CD4-positive, CD25-positive, alpha-beta regulatory T cell (primary cell): ENCODE measurements around the gene LRTM1. TPM values are rescaled to one million over a fixed set of nuclear protein-coding genes. Genes with fewer than 3 reads are reported as not detected.

ENCODE experiments used
- ATAC-seq, 2 donors: fragments of 150-1000 bp; cut with Tn5 transposase; one replicate each; pipeline ENCODE4 v1.10.0; 2021; ENCODE audit warnings: low read depth in 2 of 2, moderate number of reproducible peaks in 2 of 2, moderate library complexity in 1 of 2
- DNase-seq, 3 donors: peaks; one replicate each; pipeline versions ENCODE4 v3.0.0 to v3.0.0-alpha.2; 2012 to 2022; ENCODE audit warnings: mixed read lengths in 1 of 3
- H3K27ac ChIP-seq: one replicate; pipeline ENCODE4 v1.7.0; 2013; ENCODE audit warnings: mild to moderate bottlenecking, low read length; ENCODE audit not compliant: insufficient read depth, poor library complexity, severe bottlenecking
- H3K27me3 ChIP-seq: one replicate; pipeline ENCODE4 v1.7.0; 2013; ENCODE audit warnings: low read length; ENCODE audit not compliant: control insufficient read depth, insufficient read depth
- H3K36me3 ChIP-seq: one replicate; pipeline ENCODE4 v1.7.0; 2013; ENCODE audit warnings: mild to moderate bottlenecking, low read length, moderate library complexity; ENCODE audit not compliant: control insufficient read depth, insufficient read depth
- H3K4me1 ChIP-seq: 2 replicates; pipeline ENCODE4 v1.7.0; 2013; ENCODE audit warnings: mild to moderate bottlenecking, low read length; ENCODE audit not compliant: insufficient read depth, control insufficient read depth, poor library complexity, severe bottlenecking
- H3K4me3 ChIP-seq: one replicate; pipeline ENCODE4 v1.7.0; 2013; ENCODE audit warnings: low read depth, mild to moderate bottlenecking, low read length, moderate library complexity
- H3K9me3 ChIP-seq, 2 experiments: 1 replicate in 1 of 2; 2 replicates in 1 of 2; pipeline ENCODE4 v1.7.0; 2013; ENCODE audit warnings: low read length in 2 of 2, mild to moderate bottlenecking in 1 of 2, moderate library complexity in 1 of 2; ENCODE audit not compliant: control insufficient read depth in 2 of 2
- H3K27ac Mint-ChIP-seq, 3 donors: one replicate each; pipeline ENCODE4 v1.8.0; 2020 to 2022; ENCODE audit warnings: mild to moderate bottlenecking in 3 of 3, mixed read lengths in 3 of 3, moderate library complexity in 2 of 3
- H3K27me3 Mint-ChIP-seq: one replicate; pipeline ENCODE4 v1.8.0; 2022; ENCODE audit warnings: mild to moderate bottlenecking, mixed read lengths
- H3K36me3 Mint-ChIP-seq: one replicate; pipeline ENCODE4 v1.8.0; 2020; ENCODE audit warnings: mixed read lengths
- H3K4me1 Mint-ChIP-seq, 4 donors: one replicate each; pipeline ENCODE4 v1.8.0; 2020 to 2022; ENCODE audit warnings: mixed read lengths in 4 of 4, mild to moderate bottlenecking in 1 of 4
- H3K4me3 Mint-ChIP-seq, 4 donors: one replicate each; pipeline ENCODE4 v1.8.0; 2020 to 2022; ENCODE audit warnings: mild to moderate bottlenecking in 4 of 4, mixed read lengths in 4 of 4, moderate library complexity in 3 of 4
- H3K9me3 Mint-ChIP-seq, 7 donors: one replicate each; pipeline ENCODE4 v1.8.0; 2020 to 2022; ENCODE audit warnings: mixed read lengths in 7 of 7, mild to moderate bottlenecking in 3 of 7, moderate library complexity in 2 of 7
- polyA plus RNA-seq, 4 donors: library from polyadenylated mRNA; unstranded; fragments of 300-500 nt; fragmentation: Illumina TruSeq; gene quantifications; one replicate each; pipeline ENCODE4 v1.2.3, GENCODE V29; 2021
- total RNA-seq: library from RNA; stranded (reverse); gene quantifications from one replicate; pipeline ENCODE4 v1.2.3, GENCODE V29; 2022

Gene LRTM1
- total and polyA plus RNA-seq, 5 donors from 2014 or later = not detected

DNA sequence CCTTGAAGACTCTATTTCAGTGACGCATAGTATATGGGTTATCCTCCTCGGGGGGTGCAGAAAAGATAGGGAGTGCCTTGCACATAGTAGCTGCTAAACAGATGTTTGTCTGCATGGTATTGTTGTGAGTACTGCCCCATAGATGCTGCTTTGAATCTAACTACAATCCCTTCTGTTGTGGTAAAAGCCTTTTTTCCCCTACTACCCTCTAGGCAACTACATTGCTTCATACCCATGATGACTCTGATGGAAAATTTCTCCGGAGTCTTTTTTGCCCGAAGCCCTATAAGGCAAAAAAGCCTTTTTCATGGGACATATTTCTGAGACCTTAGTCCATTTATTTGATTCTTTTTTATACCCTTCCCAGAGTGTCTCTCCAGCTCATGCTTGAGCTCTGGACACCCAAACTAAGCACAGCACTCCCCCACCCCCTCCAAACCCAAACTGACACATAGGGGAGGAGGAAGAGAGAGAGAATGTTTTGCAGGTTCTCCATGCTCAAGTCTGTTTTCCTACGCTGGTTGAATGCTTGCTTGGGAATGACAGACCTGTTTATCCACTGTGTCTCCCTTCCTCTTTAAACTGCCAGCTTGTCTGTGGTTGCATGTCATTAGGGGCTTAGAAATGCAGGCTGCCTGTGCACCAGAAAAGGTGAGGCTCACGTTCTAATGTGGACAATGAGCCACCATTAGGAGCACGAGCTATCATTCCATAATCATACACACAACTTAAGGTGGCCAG is 52.9 kb downstream of the LRTM1 start:
- no peak overlapping the region for H3K27ac ChIP-seq
- H3K4me3 ChIP-seq = no peak overlapping the region
- H3K27me3 ChIP-seq = no peaks in the 10 kb centered on the region
- H3K9me3 ChIP-seq = no peaks in the 10 kb centered on the region
- Mint-ChIP-seq H3K27me3 (no peaks in the 10 kb centered on the region), H3K4me1 (no peaks in the 10 kb centered on the region), H3K4me3 (no peak overlapping the region), H3K9me3 (peaks cover 1 to 5% (median 2%) of the 10 kb centered on the region in 7 donors), H3K36me3 (no peaks in the 10 kb centered on the region), H3K27ac (no peak overlapping the region)
- no peaks in the 10 kb centered on the region for H3K36me3 ChIP-seq
- ATAC-seq (no peak), DNase-seq (no peak)
- H3K4me1 ChIP-seq = no peaks in the 10 kb centered on the region

DNA sequence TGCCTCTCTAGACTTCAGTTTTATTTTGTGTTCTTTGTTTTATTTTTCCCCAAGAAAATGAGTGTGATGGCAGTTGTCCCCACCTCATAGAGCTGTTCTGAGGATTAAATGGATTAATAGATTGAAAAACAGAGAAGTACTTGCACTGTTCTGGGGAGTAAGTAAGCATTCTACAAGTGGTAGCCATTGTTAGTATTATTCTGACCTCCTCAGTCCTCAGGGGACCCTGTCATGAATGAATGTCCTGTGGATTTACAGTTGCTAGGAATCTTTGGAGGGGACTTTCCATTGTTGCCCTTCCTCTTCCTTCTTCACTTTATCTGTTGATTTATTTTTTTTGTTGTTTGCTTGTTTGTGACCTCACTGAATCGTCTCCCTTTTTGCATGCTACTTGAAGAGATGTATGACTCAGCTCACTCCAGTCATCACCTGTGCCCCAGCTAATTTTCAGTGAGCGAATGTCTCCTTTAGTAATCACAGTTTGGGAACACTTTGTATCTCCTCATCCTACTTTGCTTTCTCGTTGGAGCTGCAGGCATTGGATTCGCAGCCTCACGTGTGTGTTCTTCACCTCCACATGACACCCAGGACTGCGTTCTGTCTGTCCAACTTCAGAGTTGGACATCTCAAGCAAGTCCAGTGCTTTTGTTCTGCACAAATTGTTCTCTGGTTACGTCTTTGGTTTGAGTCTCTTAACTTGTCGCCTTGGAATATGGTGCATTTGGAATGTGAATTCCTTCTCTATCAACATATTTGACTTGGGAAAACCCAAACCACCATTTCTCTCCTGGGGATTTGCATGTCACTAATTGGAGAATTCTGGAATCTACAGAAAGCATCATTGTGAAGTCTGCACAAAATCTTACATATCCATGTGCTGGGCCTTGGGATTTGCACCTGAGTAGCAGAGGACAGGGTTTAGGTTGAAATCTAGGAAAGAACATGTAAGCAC is 54.5 kb downstream of the LRTM1 start:
- ATAC-seq (no peak), DNase-seq (no peak)
- H3K27ac Mint-ChIP-seq = peak overlapping the region in 1 of 3 donors; percentile 11
- no peaks in the 10 kb centered on the region for H3K27me3 ChIP-seq
- no peaks in the 10 kb centered on the region for H3K4me1 ChIP-seq
- no peaks in the 10 kb centered on the region for H3K4me1 Mint-ChIP-seq
- H3K4me3 Mint-ChIP-seq = peak overlapping the region in 1 of 4 donors; percentile 3
- H3K27me3 Mint-ChIP-seq = no peaks in the 10 kb centered on the region
- H3K36me3 ChIP-seq = no peaks in the 10 kb centered on the region
- H3K27ac ChIP-seq = no peak overlapping the region
- H3K9me3 ChIP-seq = no peaks in the 10 kb centered on the region
- H3K9me3 Mint-ChIP-seq = peaks cover 0 to 5% (median 2%) of the 10 kb centered on the region in 7 donors
- no peaks in the 10 kb centered on the region for H3K36me3 Mint-ChIP-seq
- H3K4me3 ChIP-seq = no peak overlapping the region

DNA sequence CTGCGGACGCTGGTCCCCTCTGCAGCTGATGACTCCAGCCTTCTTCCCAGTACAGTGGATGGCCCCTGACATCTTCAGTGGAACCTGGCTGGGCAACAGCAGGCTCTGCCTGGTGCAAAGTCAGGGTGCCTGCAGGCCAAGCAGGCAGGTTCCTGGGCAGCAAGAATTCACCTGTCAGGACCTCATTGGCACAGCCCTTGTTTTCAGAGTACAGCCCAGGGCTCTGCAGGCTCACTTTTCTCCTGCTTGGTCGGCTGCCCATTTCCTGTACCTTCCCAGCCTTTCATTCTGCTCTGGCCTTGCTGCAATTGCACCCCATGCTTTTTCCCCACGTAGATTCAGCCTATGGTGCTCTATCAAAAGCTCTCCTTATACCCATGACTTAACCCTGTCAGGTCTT is 56.0 kb downstream of the LRTM1 start:
- no peaks in the 10 kb centered on the region for H3K4me1 Mint-ChIP-seq
- Histone ChIP-seq H3K4me3 (no peak overlapping the region), H3K27me3 (no peaks in the 10 kb centered on the region), H3K27ac (no peak overlapping the region), H3K36me3 (no peaks in the 10 kb centered on the region), H3K9me3 (no peaks in the 10 kb centered on the region), H3K4me1 (no peaks in the 10 kb centered on the region)
- no peaks in the 10 kb centered on the region for H3K36me3 Mint-ChIP-seq
- DNase-seq (no peak), ATAC-seq (no peak)
- H3K27me3 Mint-ChIP-seq = no peaks in the 10 kb centered on the region
- peaks cover 0 to 5% (median 1%) of the 10 kb centered on the region in 7 donors for H3K9me3 Mint-ChIP-seq
- H3K27ac Mint-ChIP-seq = peak overlapping the region in 1 of 3 donors; percentile 7
- no peak overlapping the region for H3K4me3 Mint-ChIP-seq

GRCh38 chr3:54870423-54870822 is 57.4 kb downstream of the LRTM1 start:
- no peaks in the 10 kb centered on the region for H3K27me3 ChIP-seq
- no peaks in the 10 kb centered on the region for H3K36me3 ChIP-seq
- H3K9me3 ChIP-seq = no peaks in the 10 kb centered on the region
- Mint-ChIP-seq H3K9me3 (peaks cover 0 to 3% (median 0%) of the 10 kb centered on the region in 7 donors), H3K27me3 (no peaks in the 10 kb centered on the region), H3K4me1 (no peaks in the 10 kb centered on the region), H3K4me3 (no peak overlapping the region), H3K36me3 (no peaks in the 10 kb centered on the region), H3K27ac (no peak overlapping the region)
- no peak overlapping the region for H3K4me3 ChIP-seq
- H3K4me1 ChIP-seq = no peaks in the 10 kb centered on the region
- no peak overlapping the region for H3K27ac ChIP-seq
- ATAC-seq = no peak
- no peak for DNase-seq
